Natural killer cell (primary cell): Measurements from ENCODE around the gene ZPLD1. TPM values are rescaled to one million over a fixed set of nuclear protein-coding genes. Genes with fewer than 3 reads are reported as not detected.

Experiments used
- ATAC-seq, 3 donors: fragments of 150-1000 bp in 2 of 3; fragments of 200-7000 bp in 1 of 3; cut with Tn5 transposase; 1 replicate in 1 of 3; 2 replicates in 2 of 3; pipeline ENCODE4 v1.10.0; 2021; ENCODE audit warnings: mild to moderate bottlenecking in 2 of 3, moderate library complexity in 2 of 3
- DNase-seq, 2 donors: peaks; one replicate each; pipeline versions ENCODE4 v3.0.0 to v3.0.0-alpha.2; 2013 to 2021; ENCODE audit warnings: mixed read lengths in 1 of 2
- H3K27ac ChIP-seq: one replicate; pipeline ENCODE4 v1.5.1; 2013; ENCODE audit warnings: mild to moderate bottlenecking, low read length
- H3K27me3 ChIP-seq: one replicate; pipeline ENCODE4 v1.6.1; 2013; ENCODE audit warnings: low read length; ENCODE audit not compliant: control insufficient read depth, insufficient read depth
- H3K36me3 ChIP-seq: one replicate; pipeline ENCODE4 v1.6.1; 2013; ENCODE audit warnings: low read length; ENCODE audit not compliant: control insufficient read depth, insufficient read depth
- H3K4me1 ChIP-seq: one replicate; pipeline ENCODE4 v1.6.1; 2013; ENCODE audit warnings: low read length; ENCODE audit not compliant: control insufficient read depth, insufficient read depth
- H3K4me3 ChIP-seq: one replicate; pipeline ENCODE4 v1.5.1; 2013; ENCODE audit warnings: low read length
- H3K9me3 ChIP-seq: one replicate; pipeline ENCODE4 v1.6.1; 2013; ENCODE audit warnings: low read length; ENCODE audit not compliant: control insufficient read depth, insufficient read depth
- H3K27ac Mint-ChIP-seq, 2 donors: one replicate each; pipeline ENCODE4 v1.8.0; 2022; ENCODE audit warnings: mild to moderate bottlenecking in 2 of 2, mixed read lengths in 2 of 2, moderate library complexity in 1 of 2
- H3K27me3 Mint-ChIP-seq, 2 donors: one replicate each; pipeline ENCODE4 v1.8.0; 2022; ENCODE audit warnings: low read depth in 2 of 2, mixed read lengths in 2 of 2
- H3K36me3 Mint-ChIP-seq: one replicate; pipeline ENCODE4 v1.8.0; 2022; ENCODE audit warnings: mixed read lengths
- H3K4me1 Mint-ChIP-seq, 2 donors: one replicate each; pipeline ENCODE4 v1.8.0; 2022; ENCODE audit warnings: mixed read lengths in 2 of 2
- H3K4me3 Mint-ChIP-seq: one replicate; pipeline ENCODE4 v1.8.0; 2022; ENCODE audit warnings: mild to moderate bottlenecking, moderate library complexity, mixed read lengths
- H3K9me3 Mint-ChIP-seq, 2 donors: one replicate each; pipeline ENCODE4 v1.8.0; 2022; ENCODE audit warnings: mixed read lengths in 2 of 2
- WGBS: methylation state at CpG from one replicate; pipeline ENCODE4 v1.1.7; 2013; ENCODE audit warnings: missing lambda C conversion rate; ENCODE audit not compliant: insufficient coverage; 5-methylcytosine and 5-hydroxymethylcytosine counted together
- intact Hi-C: fragments of 100-400 bp; cut with micrococcal nuclease; formaldehyde crosslinking; loops from one replicate; pipeline ENCODE4 v1.14.2; 2022
- total RNA-seq, 4 donors: library from RNA; stranded (reverse); fragments of 120-200 nt in 1 of 4; gene quantifications; one replicate each; pipeline versions ENCODE4 v1.2.3 to v1.2.4, GENCODE V29; 2013 to 2022
- TF ChIP-seq, protein P1 (sequence below): fragments of 200-600 bp; IDR thresholded peaks from one replicate; pipeline ENCODE4 v1.8.0; 2022; ENCODE audit warnings: antibody characterized with exemption

The ZPLD1 gene
- total RNA-seq, 3 donors from 2014 or later (not counting 1 experiment from before 2014, with no cell fraction given) = not detected

DNA sequence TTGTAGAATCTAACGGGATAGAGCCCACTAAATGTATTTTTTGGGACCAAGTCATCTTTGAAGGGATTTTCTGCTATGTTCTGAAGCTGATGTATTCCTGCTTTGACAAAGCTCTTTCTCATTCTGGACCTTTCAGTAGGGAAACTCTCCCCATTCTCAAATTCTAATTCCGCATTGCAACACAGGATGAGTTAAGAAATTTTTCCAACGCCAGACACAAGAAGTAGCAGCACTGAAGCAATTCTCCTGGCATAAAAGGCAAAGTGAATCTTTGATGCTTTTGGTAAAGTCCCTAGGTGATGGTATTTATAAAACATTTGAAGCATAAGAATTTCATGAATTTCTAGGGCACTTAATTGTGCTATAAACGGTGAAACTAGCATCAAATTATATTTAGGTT is 76.8 kb downstream of the ZPLD1 start:
- H3K36me3 Mint-ChIP-seq = no peaks in the 10 kb centered on the region
- no peaks in the 10 kb centered on the region for H3K4me1 Mint-ChIP-seq
- WGBS = 84% methylated on average over 3 of the region's 4 CpGs
- H3K9me3 ChIP-seq = no peaks in the 10 kb centered on the region
- H3K4me3 ChIP-seq = no peak overlapping the region
- H3K4me1 ChIP-seq = no peaks in the 10 kb centered on the region
- peaks cover 0 to 2% of the 10 kb centered on the region in 2 donors for H3K9me3 Mint-ChIP-seq
- ATAC-seq = no peak
- intact Hi-C loops = no loop called here
- TF ChIP-seq, protein P1, sequence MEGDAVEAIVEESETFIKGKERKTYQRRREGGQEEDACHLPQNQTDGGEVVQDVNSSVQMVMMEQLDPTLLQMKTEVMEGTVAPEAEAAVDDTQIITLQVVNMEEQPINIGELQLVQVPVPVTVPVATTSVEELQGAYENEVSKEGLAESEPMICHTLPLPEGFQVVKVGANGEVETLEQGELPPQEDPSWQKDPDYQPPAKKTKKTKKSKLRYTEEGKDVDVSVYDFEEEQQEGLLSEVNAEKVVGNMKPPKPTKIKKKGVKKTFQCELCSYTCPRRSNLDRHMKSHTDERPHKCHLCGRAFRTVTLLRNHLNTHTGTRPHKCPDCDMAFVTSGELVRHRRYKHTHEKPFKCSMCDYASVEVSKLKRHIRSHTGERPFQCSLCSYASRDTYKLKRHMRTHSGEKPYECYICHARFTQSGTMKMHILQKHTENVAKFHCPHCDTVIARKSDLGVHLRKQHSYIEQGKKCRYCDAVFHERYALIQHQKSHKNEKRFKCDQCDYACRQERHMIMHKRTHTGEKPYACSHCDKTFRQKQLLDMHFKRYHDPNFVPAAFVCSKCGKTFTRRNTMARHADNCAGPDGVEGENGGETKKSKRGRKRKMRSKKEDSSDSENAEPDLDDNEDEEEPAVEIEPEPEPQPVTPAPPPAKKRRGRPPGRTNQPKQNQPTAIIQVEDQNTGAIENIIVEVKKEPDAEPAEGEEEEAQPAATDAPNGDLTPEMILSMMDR = no peak
- DNase-seq = no peak
- H3K27ac Mint-ChIP-seq = no peak overlapping the region
- H3K27me3 ChIP-seq = no peaks in the 10 kb centered on the region
- H3K27me3 Mint-ChIP-seq = no peaks in the 10 kb centered on the region
- no peaks in the 10 kb centered on the region for H3K36me3 ChIP-seq
- H3K27ac ChIP-seq = no peak overlapping the region
- no peak overlapping the region for H3K4me3 Mint-ChIP-seq

DNA sequence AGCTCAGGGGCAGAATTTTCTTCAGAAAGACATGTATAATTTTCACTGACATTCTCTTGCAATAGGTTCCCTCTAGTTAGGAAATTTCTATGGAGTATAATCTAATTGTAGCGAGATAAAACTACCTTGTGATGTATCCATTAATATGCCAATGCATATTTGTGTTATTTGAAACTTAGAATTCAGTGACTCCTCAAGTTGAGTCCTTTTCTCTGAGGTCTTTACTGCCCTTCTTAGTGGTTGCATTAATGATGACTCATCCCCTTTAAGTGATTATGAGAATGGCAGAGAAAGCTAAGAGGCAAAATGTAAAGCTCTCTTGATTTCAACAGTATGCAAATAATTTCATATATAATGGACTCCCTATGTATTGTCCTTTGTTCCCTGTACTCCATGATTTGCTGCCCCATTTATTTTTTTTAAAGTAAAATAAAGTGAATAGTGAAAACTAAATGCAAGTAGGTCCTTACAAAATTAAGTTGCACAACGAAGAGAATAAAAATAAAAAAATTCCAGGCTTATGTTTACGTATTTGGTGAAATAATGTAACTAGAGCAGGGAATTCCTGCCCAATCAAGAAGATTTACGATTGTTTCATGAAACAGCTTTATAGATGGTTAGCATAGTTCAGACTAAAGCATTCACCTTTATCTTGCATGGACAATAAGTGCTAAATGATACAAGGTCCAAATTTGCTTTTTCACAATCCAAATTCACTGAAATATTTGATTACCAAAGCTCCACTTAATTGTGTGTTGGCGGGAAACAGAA is 78.1 kb downstream of the ZPLD1 start:
- no peaks in the 10 kb centered on the region for H3K9me3 Mint-ChIP-seq
- H3K27ac Mint-ChIP-seq = no peak overlapping the region
- H3K36me3 Mint-ChIP-seq = no peaks in the 10 kb centered on the region
- TF ChIP-seq, protein P1 = no peak
- Histone ChIP-seq H3K36me3 (no peaks in the 10 kb centered on the region), H3K27ac (no peak overlapping the region), H3K4me1 (no peaks in the 10 kb centered on the region), H3K9me3 (no peaks in the 10 kb centered on the region), H3K4me3 (no peak overlapping the region), H3K27me3 (no peaks in the 10 kb centered on the region)
- no peaks in the 10 kb centered on the region for H3K4me1 Mint-ChIP-seq
- intact Hi-C loops = no loop called here
- H3K27me3 Mint-ChIP-seq = no peaks in the 10 kb centered on the region
- no peak overlapping the region for H3K4me3 Mint-ChIP-seq
- ATAC-seq (no peak), DNase-seq (no peak)
- WGBS = 76% methylated on average over 4 of the region's 5 CpGs

DNA sequence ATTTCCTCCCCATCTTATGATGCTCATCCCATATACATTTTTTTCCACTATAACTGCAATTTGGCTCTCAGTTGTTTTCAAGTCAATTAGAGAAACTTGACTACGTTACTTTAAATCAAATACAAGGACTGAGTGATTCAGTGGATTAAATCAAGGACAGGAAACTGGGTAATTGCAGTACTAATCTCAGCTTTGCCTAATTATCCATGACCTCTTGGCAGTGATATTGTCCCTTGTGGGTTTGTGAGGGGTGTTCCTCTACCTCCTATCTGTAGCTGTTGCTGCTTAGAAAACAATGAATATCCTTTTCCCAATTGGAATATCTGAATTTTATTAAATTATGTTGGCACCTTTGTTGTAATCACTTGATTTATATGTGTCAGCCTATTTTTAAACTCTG is 79.4 kb downstream of the ZPLD1 start:
- Mint-ChIP-seq H3K27me3 (no peaks in the 10 kb centered on the region), H3K36me3 (no peaks in the 10 kb centered on the region), H3K4me1 (no peaks in the 10 kb centered on the region), H3K27ac (no peak overlapping the region), H3K9me3 (no peaks in the 10 kb centered on the region), H3K4me3 (no peak overlapping the region)
- Histone ChIP-seq H3K9me3 (no peaks in the 10 kb centered on the region), H3K27me3 (no peaks in the 10 kb centered on the region), H3K36me3 (no peaks in the 10 kb centered on the region), H3K4me1 (no peaks in the 10 kb centered on the region), H3K4me3 (no peak overlapping the region), H3K27ac (no peak overlapping the region)
- TF ChIP-seq, protein P1 = no peak
- ATAC-seq (no peak), DNase-seq (no peak)
- WGBS = no CpG with 5 or more reads among the region's 1 CpG
- intact Hi-C loops = no loop called here

DNA sequence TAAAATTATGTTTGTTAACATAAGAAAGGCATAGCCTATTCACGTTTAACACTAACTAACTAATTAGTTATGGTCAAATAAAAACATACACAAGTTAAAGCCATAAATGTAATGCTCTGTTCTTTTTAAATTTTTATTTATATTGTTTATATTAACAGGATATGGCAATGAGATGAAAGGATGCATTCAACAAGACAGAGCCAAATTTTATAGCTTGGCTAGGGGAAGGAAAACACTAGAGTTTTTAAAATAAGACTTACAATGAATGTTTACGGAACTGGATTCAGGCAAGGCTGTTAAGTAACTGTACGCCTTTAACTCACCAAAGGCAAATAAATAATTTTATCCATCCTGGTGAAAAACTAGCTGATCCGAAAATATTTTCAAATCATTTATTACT is 86.4 kb downstream of the ZPLD1 start:
- Mint-ChIP-seq H3K4me3 (no peak overlapping the region), H3K27me3 (no peaks in the 10 kb centered on the region), H3K9me3 (no peaks in the 10 kb centered on the region), H3K27ac (no peak overlapping the region), H3K36me3 (no peaks in the 10 kb centered on the region), H3K4me1 (no peaks in the 10 kb centered on the region)
- no peak overlapping the region for H3K4me3 ChIP-seq
- no peaks in the 10 kb centered on the region for H3K4me1 ChIP-seq
- WGBS = 83% methylated on average over 1 of the region's 4 CpGs
- TF ChIP-seq, protein P1 = no peak
- H3K9me3 ChIP-seq = no peaks in the 10 kb centered on the region
- no peak overlapping the region for H3K27ac ChIP-seq
- DNase-seq (no peak), ATAC-seq (no peak)
- intact Hi-C loops = no loop called here
- H3K36me3 ChIP-seq = no peaks in the 10 kb centered on the region
- no peaks in the 10 kb centered on the region for H3K27me3 ChIP-seq
